ENCODE data around the gene MIEF2. TPM values are rescaled to one million over a fixed set of nuclear protein-coding genes. Genes with fewer than 3 reads are reported as not detected.

Gene MIEF2
- total RNA-seq, 2 experiments from 2014 or later, result 5.5 to 6.2 TPM

DNA sequence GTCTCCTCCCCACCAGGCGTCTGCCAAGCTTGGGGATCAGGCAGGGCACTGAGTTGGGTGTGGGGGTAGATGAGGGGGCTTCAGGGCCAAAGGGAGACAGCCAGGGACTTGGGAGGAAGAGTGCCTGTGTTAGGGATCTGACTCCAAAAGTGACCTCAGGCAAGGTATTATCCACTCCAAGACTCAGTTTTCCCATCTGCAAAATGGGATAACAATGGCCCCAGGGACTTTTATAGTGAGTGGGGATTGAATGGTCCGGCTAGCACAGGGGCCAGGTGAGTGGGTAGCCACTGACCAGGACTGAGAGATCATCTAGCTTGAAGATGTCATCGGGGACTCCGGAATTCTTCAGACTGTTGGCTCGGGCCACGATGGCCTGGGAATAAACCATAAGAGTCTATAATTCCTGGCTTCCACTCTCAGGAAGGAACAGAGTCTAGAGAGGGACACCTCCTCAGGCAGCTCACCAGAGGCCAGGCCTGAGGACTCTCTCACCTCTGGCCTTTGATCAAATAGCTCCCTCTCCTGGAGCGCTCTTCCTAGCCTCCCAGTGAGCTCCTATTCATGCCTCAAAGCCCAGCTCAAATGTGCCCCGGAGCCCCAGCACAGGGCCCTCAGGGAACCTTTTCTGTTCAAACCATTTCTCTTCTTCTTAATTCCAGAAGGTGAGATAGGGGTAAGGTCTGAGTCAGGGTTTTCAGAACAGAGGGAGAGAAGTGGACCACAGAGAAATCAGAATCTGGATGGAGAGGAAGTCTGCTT, 5.4 kb upstream of the MIEF2 start:
- no peak for TF ChIP-seq CTCF (IDR thresholded peaks at IDR 0.05)
- no peaks in the 10 kb centered on the region for H3K27me3 Mint-ChIP-seq
- no peak for DNase-seq
- ATAC-seq, result no peak
- peaks cover 28% of the 10 kb centered on the region for H3K4me1 Mint-ChIP-seq (ENCODE audit: low read depth)
- peaks cover 17% of the 10 kb centered on the region for H3K36me3 Mint-ChIP-seq (ENCODE audit: low read depth)
- H3K27ac Mint-ChIP-seq, result no peak overlapping the region
- H3K9me3 Mint-ChIP-seq, result no peaks in the 10 kb centered on the region
- H3K4me3 Mint-ChIP-seq, result no peak overlapping the region
- intact Hi-C loops (cut with micrococcal nuclease), result no loop called here
- ChIA-PET POLR2A (interaction anchor here (0.8 to 1.8 kb wide), 5 partner anchors 7 to 32 kb away, joined by 3 to 4 read pairs (median 3); no protein-coding TSS in a partner anchor), CTCF (interaction anchor here (1.7 to 2.3 kb wide), 2 partner anchors 37 to 39 kb away, joined by 4 to 5 read pairs; no protein-coding TSS in a partner anchor)

DNA sequence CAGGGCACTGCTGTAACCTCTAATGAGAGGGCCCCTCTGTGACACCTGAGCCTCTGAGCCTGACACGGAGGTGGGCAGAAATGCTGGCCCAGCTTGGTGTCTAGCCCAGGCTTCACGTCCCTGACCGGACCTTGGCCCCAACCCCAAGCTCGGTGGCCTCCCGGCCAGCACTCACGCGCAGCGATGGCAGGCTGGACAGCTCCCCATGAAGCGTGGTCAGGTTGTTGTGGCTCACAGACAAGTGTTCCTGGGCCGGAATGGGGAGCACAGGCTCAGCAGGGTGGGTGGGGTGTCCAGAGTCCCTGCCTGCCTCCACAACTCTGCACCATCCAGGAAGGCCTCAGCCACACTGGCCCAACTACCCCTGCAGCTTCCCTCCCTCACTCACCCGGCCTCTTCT, 4.1 kb upstream of the MIEF2 start:
- Mint-ChIP-seq H3K9me3 (no peaks in the 10 kb centered on the region), H3K27ac (peak overlapping the region; percentile 30), H3K4me1 (ENCODE audit: low read depth) (peaks cover 29% of the 10 kb centered on the region), H3K36me3 (ENCODE audit: low read depth) (peaks cover 12% of the 10 kb centered on the region), H3K4me3 (no peak overlapping the region), H3K27me3 (no peaks in the 10 kb centered on the region)
- intact Hi-C loops (cut with micrococcal nuclease), result no loop called here
- DNase-seq, result no peak
- TF ChIP-seq CTCF (IDR thresholded peaks at IDR 0.05), result no peak
- no peak for ATAC-seq
- ChIA-PET POLR2A (interaction anchor here (0.6 to 1.8 kb wide), 5 partner anchors 9 to 33 kb away, joined by 3 to 4 read pairs (median 3); no protein-coding TSS in a partner anchor), CTCF (interaction anchor here (2.3 kb wide), 1 partner anchor 39 kb away, joined by 5 read pairs; no protein-coding TSS in a partner anchor)

DNA sequence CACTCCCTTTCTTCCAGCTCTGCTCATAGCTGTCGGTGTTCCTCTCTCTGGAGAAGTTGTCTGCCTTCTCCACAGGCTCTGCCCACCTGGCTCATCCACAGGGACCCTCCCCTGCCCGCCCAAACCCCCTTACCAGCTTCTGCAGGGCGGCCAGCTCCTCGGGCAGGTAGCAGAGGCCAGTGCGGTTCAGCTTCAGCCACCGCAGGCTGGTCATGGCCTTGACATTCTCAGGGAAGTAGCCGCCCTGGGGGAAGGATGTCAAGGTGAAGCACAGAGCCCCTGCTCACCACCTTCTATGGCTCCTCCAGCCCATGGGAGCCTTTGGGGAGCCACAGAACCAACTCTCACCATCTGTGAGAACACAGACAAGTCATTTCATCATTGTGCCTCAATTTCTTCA, 3.7 kb upstream of the MIEF2 start:
- no peaks in the 10 kb centered on the region for H3K9me3 Mint-ChIP-seq
- H3K27ac Mint-ChIP-seq, result peak overlapping the region; percentile 78
- H3K36me3 Mint-ChIP-seq (ENCODE audit: low read depth), result peaks cover 8% of the 10 kb centered on the region
- ATAC-seq (no peak), DNase-seq (no peak)
- no peak for TF ChIP-seq CTCF (IDR thresholded peaks at IDR 0.05)
- H3K4me3 Mint-ChIP-seq, result peak overlapping the region; percentile 94
- POLR2A ChIA-PET, result interaction anchor here (0.6 to 1.7 kb wide), 3 partner anchors 9 to 27 kb away, joined by 3 to 4 read pairs (median 3); no protein-coding TSS in a partner anchor
- intact Hi-C loops (cut with micrococcal nuclease), result no loop called here
- CTCF ChIA-PET, result interaction anchor here (0.6 kb wide), 1 partner anchor 8 kb away, joined by 3 read pairs; no protein-coding TSS in a partner anchor
- peaks cover 32% of the 10 kb centered on the region for H3K4me1 Mint-ChIP-seq (ENCODE audit: low read depth)
- no peaks in the 10 kb centered on the region for H3K27me3 Mint-ChIP-seq

GRCh38 chr17:18257268-18257981, 3.0 kb upstream of the MIEF2 start:
- peaks cover 37% of the 10 kb centered on the region for H3K4me1 Mint-ChIP-seq (ENCODE audit: low read depth)
- H3K27ac Mint-ChIP-seq, result peak overlapping the region; percentile 78
- TF ChIP-seq CTCF (IDR thresholded peaks at IDR 0.05), result no peak
- POLR2A ChIA-PET, result interaction anchor here (0.6 to 0.8 kb wide), 3 partner anchors 15 to 32 kb away, joined by 3 read pairs; no protein-coding TSS in a partner anchor
- DNase-seq, result peak; percentile 49
- H3K9me3 Mint-ChIP-seq, result no peaks in the 10 kb centered on the region
- peaks cover 7% of the 10 kb centered on the region for H3K36me3 Mint-ChIP-seq (ENCODE audit: low read depth)
- CTCF ChIA-PET, result interaction anchor here (0.6 kb wide), 1 partner anchor 9 kb away, joined by 3 read pairs; no protein-coding TSS in a partner anchor
- ATAC-seq, result no peak
- peak overlapping the region; percentile 94 for H3K4me3 Mint-ChIP-seq
- H3K27me3 Mint-ChIP-seq, result no peaks in the 10 kb centered on the region
- intact Hi-C loops (cut with micrococcal nuclease), result no loop called here
